Lower leg skin (tissue), 4 donors: ENCODE results near the gene NUCB1. TPM values are rescaled to one million over a fixed set of nuclear protein-coding genes. Genes with fewer than 3 reads are reported as not detected.

Experiments
- DNase-seq, 2 donors: peaks; one replicate each; pipeline ENCODE4 v3.0.0-alpha.2; 2019; ENCODE audit warnings: low spot score in 2 of 2
- H3K4me3 ChIP-seq: fragments of 200-600 bp; sonication (generic); 2 replicates; pipeline ENCODE4 v1.5.1; 2017; ENCODE audit warnings: mild to moderate bottlenecking, low read depth; ENCODE audit not compliant: poor library complexity, severe bottlenecking
- POLR2A ChIP-seq, 2 donors: fragments of 450-650 bp; IDR thresholded peaks; one replicate each; pipeline ENCODE4 v1.6.1; 2016 to 2017; ENCODE audit warnings: antibody characterized with exemption in 2 of 2, mild to moderate bottlenecking in 1 of 2, moderate library complexity in 1 of 2
- WGBS, 2 donors: methylation state at CpG; one replicate each; pipeline ENCODE4 v1.1.5; 2018; 5-methylcytosine and 5-hydroxymethylcytosine counted together
- intact Hi-C: fragments of 100-400 bp; cut with DNase I; formaldehyde crosslinking; loops from one replicate; pipeline ENCODE4 v1.15.0; 2023; ENCODE audit warnings: low total_unique reads
- total RNA-seq, 4 donors: library from RNA; depleted of rRNA; stranded (reverse); fragments of >200 nt; gene quantifications; one replicate each; pipeline ENCODE4 v1.1.0, GENCODE V29; 2016
- TF ChIP-seq, protein P1 (sequence below), 3 donors: fragments of 450-650 bp; IDR thresholded peaks; one replicate each; pipeline ENCODE4 v1.5.1; 2016; ENCODE audit warnings: antibody characterized with exemption in 3 of 3, mild to moderate bottlenecking in 3 of 3, moderate library complexity in 2 of 3

The NUCB1 gene
- total RNA-seq, 4 donors from 2014 or later = 162 to 269 (median 189) TPM

DNA sequence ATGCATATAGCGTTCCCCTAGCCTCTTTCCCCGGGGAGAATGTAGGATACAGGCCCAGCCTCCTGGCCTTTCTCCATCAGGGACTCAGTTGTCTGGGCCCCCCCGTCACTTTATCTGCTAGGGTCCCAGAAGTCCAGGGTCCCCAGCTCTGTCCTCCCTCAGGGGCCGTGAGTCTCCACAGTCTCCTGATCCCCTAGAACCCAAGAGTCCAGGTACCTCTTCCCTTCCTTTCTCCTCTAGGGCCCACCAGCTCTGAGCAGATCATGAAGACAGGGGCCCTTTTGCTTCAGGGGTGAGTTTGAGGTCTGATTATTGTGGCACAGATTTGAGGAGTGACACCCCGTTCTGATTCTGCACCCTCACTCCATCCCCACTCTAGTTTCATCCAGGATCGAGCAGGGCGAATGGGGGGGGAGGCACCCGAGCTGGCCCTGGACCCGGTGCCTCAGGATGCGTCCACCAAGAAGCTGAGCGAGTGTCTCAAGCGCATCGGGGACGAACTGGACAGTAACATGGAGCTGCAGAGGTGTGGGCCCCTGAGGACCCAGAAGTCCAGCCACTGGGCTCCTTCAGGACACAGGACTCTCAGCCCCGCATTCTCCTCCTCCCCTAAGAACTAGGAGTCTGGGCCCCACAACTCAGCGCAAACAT, 55.3 kb downstream of the NUCB1 start:
- WGBS, 2 donors = 47 to 58% methylated on average over 11 to 15 of the region's 16 CpGs
- intact Hi-C loops = no loop called here
- TF ChIP-seq, protein P1, sequence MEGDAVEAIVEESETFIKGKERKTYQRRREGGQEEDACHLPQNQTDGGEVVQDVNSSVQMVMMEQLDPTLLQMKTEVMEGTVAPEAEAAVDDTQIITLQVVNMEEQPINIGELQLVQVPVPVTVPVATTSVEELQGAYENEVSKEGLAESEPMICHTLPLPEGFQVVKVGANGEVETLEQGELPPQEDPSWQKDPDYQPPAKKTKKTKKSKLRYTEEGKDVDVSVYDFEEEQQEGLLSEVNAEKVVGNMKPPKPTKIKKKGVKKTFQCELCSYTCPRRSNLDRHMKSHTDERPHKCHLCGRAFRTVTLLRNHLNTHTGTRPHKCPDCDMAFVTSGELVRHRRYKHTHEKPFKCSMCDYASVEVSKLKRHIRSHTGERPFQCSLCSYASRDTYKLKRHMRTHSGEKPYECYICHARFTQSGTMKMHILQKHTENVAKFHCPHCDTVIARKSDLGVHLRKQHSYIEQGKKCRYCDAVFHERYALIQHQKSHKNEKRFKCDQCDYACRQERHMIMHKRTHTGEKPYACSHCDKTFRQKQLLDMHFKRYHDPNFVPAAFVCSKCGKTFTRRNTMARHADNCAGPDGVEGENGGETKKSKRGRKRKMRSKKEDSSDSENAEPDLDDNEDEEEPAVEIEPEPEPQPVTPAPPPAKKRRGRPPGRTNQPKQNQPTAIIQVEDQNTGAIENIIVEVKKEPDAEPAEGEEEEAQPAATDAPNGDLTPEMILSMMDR (IDR thresholded peaks at IDR 0.05) = no peak
- DNase-seq = no peak
- H3K4me3 ChIP-seq = peak overlapping the region; percentile 61

DNA sequence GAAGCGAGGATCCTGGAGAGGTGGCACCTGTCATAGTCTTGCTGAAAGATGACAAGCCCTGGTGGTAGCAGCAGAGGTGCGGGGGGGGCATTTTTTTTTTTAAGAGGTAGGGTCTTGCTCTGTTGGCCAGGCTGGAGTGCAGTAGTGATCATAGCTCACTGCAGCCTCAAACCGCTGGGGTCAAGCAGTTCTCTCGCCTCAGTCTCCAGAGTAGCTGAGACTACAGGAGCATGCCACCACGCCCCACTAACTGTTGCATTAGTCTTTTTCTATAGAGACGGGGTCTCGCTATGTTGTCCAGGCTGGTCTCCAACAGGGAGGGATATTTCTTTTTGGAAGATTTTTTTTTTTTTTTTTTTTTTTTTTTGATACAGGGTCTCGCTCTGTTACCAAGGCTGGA, 57.9 kb downstream of the NUCB1 start:
- TF ChIP-seq, protein P1 (IDR thresholded peaks at IDR 0.05) = no peak
- no peak for TF ChIP-seq POLR2A (IDR thresholded peaks at IDR 0.05)
- DNase-seq = no peak
- intact Hi-C loops = no loop called here
- 94 to 96% methylated on average over 8 of the region's 8 CpGs for WGBS, 2 donors
- no peak overlapping the region for H3K4me3 ChIP-seq

DNA sequence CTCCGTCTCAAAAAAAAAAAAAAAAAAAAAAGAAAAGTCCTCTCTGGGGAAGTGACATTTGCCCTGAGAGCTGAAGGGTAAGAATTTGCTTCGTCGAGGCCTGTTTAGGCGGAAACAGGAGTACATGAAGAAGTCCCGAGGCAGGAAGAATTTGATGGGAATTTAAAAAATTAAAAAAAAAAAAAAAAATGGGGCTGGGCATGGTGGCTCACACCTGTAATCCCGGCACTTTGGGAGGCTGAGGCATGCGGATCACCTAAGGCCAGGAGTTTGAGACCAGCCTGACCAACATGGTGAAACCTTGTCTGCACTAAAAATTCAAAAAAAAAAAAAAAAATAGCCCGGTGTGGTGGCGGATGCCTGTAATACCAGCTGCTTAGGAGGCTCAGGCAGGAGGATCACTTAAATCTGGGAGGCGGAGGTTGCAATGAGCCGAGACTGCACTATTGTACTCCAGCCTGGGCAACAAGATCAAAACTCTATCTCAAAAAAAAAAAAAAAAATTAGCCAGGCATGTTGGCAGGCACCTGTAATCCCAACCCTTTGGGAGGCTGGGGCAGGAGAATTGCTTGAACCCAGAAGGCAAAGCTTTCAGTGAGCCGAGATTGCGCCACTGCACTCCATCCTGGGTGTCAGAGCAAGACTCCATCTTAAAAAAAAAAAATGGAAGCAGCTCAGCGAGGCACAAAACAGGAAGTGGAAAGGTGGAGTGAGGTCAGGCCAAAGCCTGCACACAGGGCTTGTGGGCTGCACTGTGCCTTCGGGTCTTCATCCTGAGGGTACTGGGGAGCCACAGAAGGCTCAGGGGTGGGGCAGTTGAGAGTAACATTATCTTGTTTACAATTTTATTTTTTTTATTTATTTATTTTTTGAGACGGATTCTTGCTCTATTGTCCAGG, 59.5 kb downstream of the NUCB1 start:
- no peak overlapping the region for H3K4me3 ChIP-seq
- TF ChIP-seq, protein P1 (IDR thresholded peaks at IDR 0.05) = no peak
- no peak for TF ChIP-seq POLR2A (IDR thresholded peaks at IDR 0.05)
- WGBS, 2 donors = 83 to 84% methylated on average over 16 of the region's 16 CpGs
- no peak for DNase-seq
- intact Hi-C loops = no loop called here

DNA sequence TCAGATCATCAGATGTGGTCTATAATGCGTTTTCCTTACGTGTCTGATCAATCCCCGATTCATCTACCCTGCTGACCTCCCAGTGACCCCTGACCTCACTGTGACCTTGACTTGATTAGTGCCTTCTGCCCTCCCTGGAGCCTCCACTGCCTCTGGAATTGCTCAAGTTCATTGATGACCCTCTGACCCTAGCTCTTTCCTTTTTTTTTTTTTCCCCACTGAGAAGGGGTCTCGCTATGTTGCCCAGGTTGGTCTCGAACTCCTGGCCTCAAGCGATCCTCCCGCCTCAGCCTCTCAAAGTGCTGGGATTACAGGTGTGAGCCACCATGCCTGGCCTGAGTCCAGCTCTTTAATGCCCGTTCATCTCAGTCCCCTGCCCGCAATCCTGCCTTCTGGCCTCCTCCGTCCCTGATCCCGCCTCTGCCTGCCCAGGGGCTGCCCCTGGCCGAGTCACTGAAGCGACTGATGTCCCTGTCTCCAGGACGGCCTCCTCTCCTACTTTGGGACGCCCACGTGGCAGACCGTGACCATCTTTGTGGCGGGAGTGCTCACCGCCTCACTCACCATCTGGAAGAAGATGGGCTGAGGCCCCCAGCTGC, 61.0 kb downstream of the NUCB1 start:
- DNase-seq = no peak
- no peak for TF ChIP-seq POLR2A (IDR thresholded peaks at IDR 0.05)
- intact Hi-C loops = no loop called here
- H3K4me3 ChIP-seq = no peak overlapping the region
- 87 to 89% methylated on average over 19 of the region's 19 CpGs for WGBS, 2 donors

DNA sequence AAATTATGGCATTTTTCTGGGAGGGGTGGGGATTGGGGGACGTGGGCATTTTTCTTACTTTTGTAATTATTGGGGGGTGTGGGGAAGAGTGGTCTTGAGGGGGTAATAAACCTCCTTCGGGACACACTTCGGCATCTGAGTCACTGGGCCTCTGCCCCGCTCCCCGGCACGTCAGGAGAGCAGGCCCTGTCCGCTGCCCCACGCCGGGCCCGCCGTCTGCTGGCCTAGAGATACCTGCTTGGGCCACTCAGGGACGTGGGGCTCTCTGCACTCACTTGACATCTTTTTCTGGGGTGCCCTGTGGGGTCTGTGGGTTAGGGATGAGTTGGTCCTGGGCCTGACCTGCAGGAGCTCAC, 61.5 kb downstream of the NUCB1 start:
- 83 to 84% methylated on average over 12 of the region's 12 CpGs for WGBS, 2 donors
- TF ChIP-seq POLR2A (IDR thresholded peaks at IDR 0.05) = no peak
- TF ChIP-seq, protein P1 (IDR thresholded peaks at IDR 0.05) = no peak
- no peak overlapping the region for H3K4me3 ChIP-seq
- intact Hi-C loops = no loop called here
- no peak for DNase-seq
